Endothelial cell of umbilical vein (primary cell): Measurements from ENCODE around the gene RFX7. TPM values are rescaled to one million over a fixed set of nuclear protein-coding genes. Genes with fewer than 3 reads are reported as not detected.

Experiments used
- BruUV-seq: library from RNA; stranded (reverse); fragments of 400-500 nt; replicated peaks from 2 replicates; lab custom pipeline; 2021; lab: Mats Ljungman, UMichigan
- CTCF ChIA-PET: fragments of 300-600, 350-600 bp; sonication (Branson Sonifier 250); formaldehyde crosslinking; loops from one replicate; lab custom pipeline; 2021; ENCODE audit warnings: antibody characterized with exemption, inconsistent platforms; lab: Charles Lee
- POLR2A ChIA-PET: fragments of 300-600, 350-600 bp; sonication (Branson Sonifier 250); formaldehyde crosslinking; loops from one replicate; lab custom pipeline; 2021; ENCODE audit warnings: antibody characterized with exemption, inconsistent platforms; lab: Charles Lee
- DNase-seq: peaks from one replicate; pipeline ENCODE4 v3.0.0-alpha.2; 2011; ENCODE audit warnings: low read depth, low spot score
- FAIRE-seq: peaks from 2 replicates; lab custom pipeline; 2011; peaks lifted over from hg19 to GRCh38; lab: Jason Lieb, UNC
- H2AFZ ChIP-seq: 2 replicates; pipeline ENCODE4 v1.6.0; 2012; ENCODE audit warnings: low read depth, low read length, control low read depth, inconsistent platforms
- H3K27ac ChIP-seq: 2 replicates; pipeline ENCODE4 v1.5.1; 2011; ENCODE audit warnings: low read depth, mild to moderate bottlenecking, control low read depth, low read length, moderate library complexity; ENCODE audit not compliant: insufficient read depth
- H3K27me3 ChIP-seq, 2 experiments: 2 replicates each; pipeline versions ENCODE4 v1.6.0 to v1.6.1; 2011; ENCODE audit warnings: low read length in 2 of 2, mixed read lengths in 1 of 2; ENCODE audit not compliant: control insufficient read depth in 2 of 2, insufficient read depth in 2 of 2
- H3K36me3 ChIP-seq, 2 experiments: 2 replicates in 1 of 2; 3 replicates in 1 of 2; pipeline ENCODE4 v1.5.1; 2011; ENCODE audit warnings: low read length in 2 of 2, mild to moderate bottlenecking in 1 of 2, moderate library complexity in 1 of 2; ENCODE audit not compliant: control insufficient read depth in 2 of 2, insufficient read depth in 2 of 2; ENCODE audit errors: extremely low read depth in 1 of 2
- H3K4me1 ChIP-seq: 3 replicates; pipeline ENCODE4 v1.5.1; 2011; ENCODE audit warnings: mild to moderate bottlenecking, low read length; ENCODE audit not compliant: control insufficient read depth, insufficient read depth; ENCODE audit errors: extremely low read depth
- H3K4me2 ChIP-seq: 2 replicates; pipeline ENCODE4 v1.6.1; 2011; ENCODE audit warnings: low read length, control low read depth, mixed read lengths; ENCODE audit not compliant: insufficient read depth
- H3K4me3 ChIP-seq, 3 experiments: fragments of 200-600 bp in 1 of 3; sonication (generic), shearing (Covaris generic) in 1 of 3; replicated peaks in 1 of 3; 2 replicates each; pipeline ENCODE4 v1.5.1; 2011 to 2016; ENCODE audit warnings: control low read depth in 3 of 3, low read length in 3 of 3, mild to moderate bottlenecking in 2 of 3, inconsistent platforms in 1 of 3, low read depth in 1 of 3, moderate library complexity in 1 of 3; ENCODE audit not compliant: insufficient read depth in 1 of 3
- H3K79me2 ChIP-seq: 2 replicates; pipeline ENCODE4 v1.6.0; 2012; ENCODE audit warnings: low read length, inconsistent platforms; ENCODE audit not compliant: control insufficient read depth, insufficient read depth
- H3K9ac ChIP-seq: replicated peaks from 2 replicates; pipeline ENCODE3; 2011; ENCODE audit warnings: low read length, control low read depth; ENCODE audit not compliant: insufficient read depth; ENCODE audit errors: extremely low read depth
- H3K9me1 ChIP-seq: replicated peaks from 3 replicates; pipeline ENCODE4 v1.6.0; 2011; ENCODE audit warnings: mild to moderate bottlenecking, low read length; ENCODE audit not compliant: control insufficient read depth, insufficient read depth; ENCODE audit errors: extremely low read depth
- H3K9me3 ChIP-seq: replicated peaks from 2 replicates; pipeline ENCODE4 v1.5.1; 2012; ENCODE audit warnings: low read length, inconsistent platforms; ENCODE audit not compliant: control insufficient read depth, insufficient read depth
- H4K20me1 ChIP-seq: replicated peaks from 2 replicates; pipeline ENCODE3; 2011; ENCODE audit warnings: mild to moderate bottlenecking, low read length; ENCODE audit not compliant: control insufficient read depth, insufficient read depth; ENCODE audit errors: extremely low read depth
- EZH2 ChIP-seq: IDR thresholded peaks from 2 replicates; pipeline ENCODE4 v1.6.1; 2012; ENCODE audit warnings: borderline replicate concordance, low read depth, mild to moderate bottlenecking, moderate library complexity, low read length, inconsistent platforms; ENCODE audit not compliant: severe bottlenecking
- FOS ChIP-seq: IDR thresholded peaks from 2 replicates; pipeline ENCODE4 v1.6.1; 2011; ENCODE audit warnings: mild to moderate bottlenecking, low read length, moderate library complexity, borderline replicate concordance; ENCODE audit not compliant: insufficient read depth
- GATA2 ChIP-seq: IDR thresholded peaks from 2 replicates; pipeline ENCODE4 v1.7.0; 2011; ENCODE audit warnings: low read depth, mild to moderate bottlenecking, moderate library complexity, mixed read lengths, low read length; ENCODE audit not compliant: insufficient read length, insufficient read depth
- JUN ChIP-seq: IDR thresholded peaks from 2 replicates; pipeline ENCODE4 v1.6.1; 2011; ENCODE audit warnings: borderline replicate concordance, low read depth; ENCODE audit not compliant: insufficient read length, insufficient read depth
- MYC ChIP-seq: IDR thresholded peaks from one replicate; pipeline ENCODE4 v1.6.1; 2011; ENCODE audit warnings: mild to moderate bottlenecking, low read depth, low read length
- POLR2A ChIP-seq: IDR thresholded peaks from 2 replicates; pipeline ENCODE4 v1.6.1; 2012; ENCODE audit warnings: low read depth, mild to moderate bottlenecking, control low read depth, low read length
- POLR2AphosphoS5 ChIP-seq: IDR thresholded peaks from 2 replicates; pipeline ENCODE4 v1.6.1; 2012; ENCODE audit warnings: low read depth, mild to moderate bottlenecking, control low read depth, low read length, moderate library complexity; ENCODE audit not compliant: insufficient read depth
- dilution Hi-C: fragments of 300-500 bp; cut with MboI; formaldehyde crosslinking; loops from one replicate; pipeline ENCODE4 v1.15.0; 2019; ENCODE audit warnings: low sequenced_read_pairs; ENCODE audit not compliant: extremely low pct_ligation_motif_present
- intact Hi-C: fragments of 100-400 bp; cut with micrococcal nuclease; formaldehyde crosslinking; loops from one replicate; pipeline ENCODE4 v1.10.0; 2022
- polyA plus RNA-seq, 4 experiments: library from polyadenylated mRNA; depleted of rRNA in 3 of 4; stranded (reverse) in 3 of 4; unstranded in 1 of 4; fragments of >200 nt; gene quantifications; 2 replicates each; pipeline versions ENCODE4 v1.2.1 to v1.2.3, GENCODE V29; 2011 to 2012; ENCODE audit warnings: missing spikeins in 1 of 4
- total RNA-seq: library from RNA; stranded (reverse); gene quantifications from 2 replicates; pipeline ENCODE4 v1.2.3, GENCODE V29; 2021
- TF ChIP-seq, protein P1 (sequence below), 2 donors: IDR thresholded peaks; 1 replicate in 1 of 2; 2 replicates in 1 of 2; pipeline ENCODE4 v1.5.1; 2011; ENCODE audit warnings: low read length in 2 of 2, mild to moderate bottlenecking in 2 of 2, moderate library complexity in 2 of 2, control low read depth in 1 of 2, inconsistent platforms in 1 of 2, low read depth in 1 of 2; ENCODE audit not compliant: insufficient read depth in 1 of 2; ENCODE audit errors: extremely low read depth in 1 of 2
- TF ChIP-seq, protein P2 (sequence below): IDR thresholded peaks from 2 replicates; pipeline ENCODE4 v1.6.1; 2011; ENCODE audit not compliant: insufficient read depth, insufficient read length

Gene RFX7
- total and polyA plus RNA-seq, 2 donors (not counting 3 experiments of a cell fraction or from before 2014, with no cell fraction given) = 6.3 to 23.0 TPM

GRCh38 chr15:56175788-56176187 is 67.9 kb downstream of the RFX7 start:
- DNase-seq = no peak
- dilution Hi-C loops = no loop called here

More at GRCh38 chr15:56175788-56176187, 67.9 kb downstream of the RFX7 start:
- Histone ChIP-seq H4K20me1 (no peaks in the 10 kb centered on the region), H3K79me2 (peaks cover 22% of the 10 kb centered on the region), H3K27me3 (no peaks in the 10 kb centered on the region), H3K4me3 (no peak overlapping the region), H3K9ac (no peak overlapping the region), H3K36me3 (no peaks in the 10 kb centered on the region), H3K4me2 (no peak overlapping the region), H3K9me3 (no peaks in the 10 kb centered on the region), H3K9me1 (no peaks in the 10 kb centered on the region), H2AFZ (no peak overlapping the region), H3K4me1 (no peaks in the 10 kb centered on the region), H3K27ac (no peak overlapping the region)
- ChIA-PET CTCF (interaction anchor here (1.0 kb wide), 1 partner anchor 12 kb away, joined by 3 read pairs; no protein-coding TSS in a partner anchor), POLR2A (no interaction called here)
- intact Hi-C loops = no loop called here
- no peak for FAIRE-seq
- no peak for TF ChIP-seq POLR2A
- TF ChIP-seq FOS = no peak
- TF ChIP-seq MYC = no peak
- TF ChIP-seq POLR2AphosphoS5 = no peak
- TF ChIP-seq, protein P1, sequence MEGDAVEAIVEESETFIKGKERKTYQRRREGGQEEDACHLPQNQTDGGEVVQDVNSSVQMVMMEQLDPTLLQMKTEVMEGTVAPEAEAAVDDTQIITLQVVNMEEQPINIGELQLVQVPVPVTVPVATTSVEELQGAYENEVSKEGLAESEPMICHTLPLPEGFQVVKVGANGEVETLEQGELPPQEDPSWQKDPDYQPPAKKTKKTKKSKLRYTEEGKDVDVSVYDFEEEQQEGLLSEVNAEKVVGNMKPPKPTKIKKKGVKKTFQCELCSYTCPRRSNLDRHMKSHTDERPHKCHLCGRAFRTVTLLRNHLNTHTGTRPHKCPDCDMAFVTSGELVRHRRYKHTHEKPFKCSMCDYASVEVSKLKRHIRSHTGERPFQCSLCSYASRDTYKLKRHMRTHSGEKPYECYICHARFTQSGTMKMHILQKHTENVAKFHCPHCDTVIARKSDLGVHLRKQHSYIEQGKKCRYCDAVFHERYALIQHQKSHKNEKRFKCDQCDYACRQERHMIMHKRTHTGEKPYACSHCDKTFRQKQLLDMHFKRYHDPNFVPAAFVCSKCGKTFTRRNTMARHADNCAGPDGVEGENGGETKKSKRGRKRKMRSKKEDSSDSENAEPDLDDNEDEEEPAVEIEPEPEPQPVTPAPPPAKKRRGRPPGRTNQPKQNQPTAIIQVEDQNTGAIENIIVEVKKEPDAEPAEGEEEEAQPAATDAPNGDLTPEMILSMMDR (IDR thresholded peaks at IDR 0.05; ENCODE audit: extremely low read depth in 1 of 2, insufficient read depth in 1 of 2, low read depth in 1 of 2, low read length in 2 of 2) = no peak
- TF ChIP-seq EZH2 = no peak
- TF ChIP-seq GATA2 = no peak
- TF ChIP-seq, protein P2, sequence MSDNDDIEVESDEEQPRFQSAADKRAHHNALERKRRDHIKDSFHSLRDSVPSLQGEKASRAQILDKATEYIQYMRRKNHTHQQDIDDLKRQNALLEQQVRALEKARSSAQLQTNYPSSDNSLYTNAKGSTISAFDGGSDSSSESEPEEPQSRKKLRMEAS = no peak
- TF ChIP-seq JUN = no peak
- no TSS peak for BruUV-seq
